LNCaP clone FGC (cell line): ENCODE measurements around the gene ANGPTL5.

Experiments
- DNase-seq: peaks from one replicate; pipeline ENCODE4 v3.0.0-alpha.2; 2011; ENCODE audit warnings: low read depth
- H3K4me3 ChIP-seq: 2 replicates; pipeline ENCODE4 v1.5.1; 2011; ENCODE audit warnings: mild to moderate bottlenecking, low read depth, low read length, control low read depth
- TF ChIP-seq, protein P1 (sequence below): IDR thresholded peaks from 2 replicates; pipeline ENCODE4 v1.5.1; 2012; ENCODE audit warnings: mild to moderate bottlenecking; ENCODE audit not compliant: control insufficient read depth, insufficient read depth; ENCODE audit errors: extremely low read depth

The ANGPTL5 gene

DNA sequence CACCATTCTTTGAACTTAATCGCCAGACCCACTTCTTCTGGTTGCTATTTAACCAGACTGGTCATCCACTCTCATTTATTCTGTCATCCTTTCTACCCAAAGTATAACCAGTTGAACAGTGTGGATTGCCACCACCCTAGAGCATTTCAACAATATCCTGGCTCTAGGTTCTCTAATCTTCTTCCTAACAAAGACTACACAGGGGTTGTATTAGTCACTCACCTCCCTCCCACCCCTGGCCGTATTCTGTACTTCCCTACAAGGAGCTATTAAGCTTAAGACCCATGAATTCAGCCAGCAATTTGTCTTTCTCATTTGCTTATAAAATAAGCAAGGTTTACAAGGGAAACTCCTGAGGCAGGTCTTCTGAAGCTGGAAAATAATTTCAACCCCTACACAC lies 48.4 kb downstream of the ANGPTL5 start:
- H3K4me3 ChIP-seq: no peak overlapping the region
- TF ChIP-seq, protein P1, sequence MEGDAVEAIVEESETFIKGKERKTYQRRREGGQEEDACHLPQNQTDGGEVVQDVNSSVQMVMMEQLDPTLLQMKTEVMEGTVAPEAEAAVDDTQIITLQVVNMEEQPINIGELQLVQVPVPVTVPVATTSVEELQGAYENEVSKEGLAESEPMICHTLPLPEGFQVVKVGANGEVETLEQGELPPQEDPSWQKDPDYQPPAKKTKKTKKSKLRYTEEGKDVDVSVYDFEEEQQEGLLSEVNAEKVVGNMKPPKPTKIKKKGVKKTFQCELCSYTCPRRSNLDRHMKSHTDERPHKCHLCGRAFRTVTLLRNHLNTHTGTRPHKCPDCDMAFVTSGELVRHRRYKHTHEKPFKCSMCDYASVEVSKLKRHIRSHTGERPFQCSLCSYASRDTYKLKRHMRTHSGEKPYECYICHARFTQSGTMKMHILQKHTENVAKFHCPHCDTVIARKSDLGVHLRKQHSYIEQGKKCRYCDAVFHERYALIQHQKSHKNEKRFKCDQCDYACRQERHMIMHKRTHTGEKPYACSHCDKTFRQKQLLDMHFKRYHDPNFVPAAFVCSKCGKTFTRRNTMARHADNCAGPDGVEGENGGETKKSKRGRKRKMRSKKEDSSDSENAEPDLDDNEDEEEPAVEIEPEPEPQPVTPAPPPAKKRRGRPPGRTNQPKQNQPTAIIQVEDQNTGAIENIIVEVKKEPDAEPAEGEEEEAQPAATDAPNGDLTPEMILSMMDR: no peak
- DNase-seq: no peak

GRCh38 chr11:101866619-101867491 lies 49.5 kb downstream of the ANGPTL5 start:
- H3K4me3 ChIP-seq: no peak overlapping the region
- TF ChIP-seq, protein P1: no peak
- DNase-seq: no peak

GRCh38 chr11:101864098-101864497 lies 52.2 kb downstream of the ANGPTL5 start:
- DNase-seq: no peak
- no peak overlapping the region for H3K4me3 ChIP-seq
- TF ChIP-seq, protein P1: no peak

DNA sequence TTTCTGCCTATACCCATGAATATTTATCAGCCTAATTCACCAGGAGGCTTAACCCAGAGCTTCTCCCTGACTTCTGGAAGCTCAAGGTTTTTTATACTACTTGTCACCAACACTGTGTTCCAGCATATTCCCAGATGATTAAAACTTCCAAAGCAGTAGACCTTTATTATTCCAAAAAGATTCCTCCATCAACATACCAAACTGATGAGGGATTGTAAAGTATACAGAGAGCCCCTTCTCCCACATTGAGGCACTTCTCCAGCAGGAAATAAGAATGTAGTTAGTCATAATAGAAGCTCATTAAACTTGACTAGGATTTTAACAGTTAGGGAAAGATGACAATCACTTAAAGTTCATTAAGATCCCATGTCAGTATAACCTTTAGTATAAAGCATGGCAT lies 53.0 kb downstream of the ANGPTL5 start:
- H3K4me3 ChIP-seq: no peak overlapping the region
- DNase-seq: no peak
- TF ChIP-seq, protein P1: no peak

DNA sequence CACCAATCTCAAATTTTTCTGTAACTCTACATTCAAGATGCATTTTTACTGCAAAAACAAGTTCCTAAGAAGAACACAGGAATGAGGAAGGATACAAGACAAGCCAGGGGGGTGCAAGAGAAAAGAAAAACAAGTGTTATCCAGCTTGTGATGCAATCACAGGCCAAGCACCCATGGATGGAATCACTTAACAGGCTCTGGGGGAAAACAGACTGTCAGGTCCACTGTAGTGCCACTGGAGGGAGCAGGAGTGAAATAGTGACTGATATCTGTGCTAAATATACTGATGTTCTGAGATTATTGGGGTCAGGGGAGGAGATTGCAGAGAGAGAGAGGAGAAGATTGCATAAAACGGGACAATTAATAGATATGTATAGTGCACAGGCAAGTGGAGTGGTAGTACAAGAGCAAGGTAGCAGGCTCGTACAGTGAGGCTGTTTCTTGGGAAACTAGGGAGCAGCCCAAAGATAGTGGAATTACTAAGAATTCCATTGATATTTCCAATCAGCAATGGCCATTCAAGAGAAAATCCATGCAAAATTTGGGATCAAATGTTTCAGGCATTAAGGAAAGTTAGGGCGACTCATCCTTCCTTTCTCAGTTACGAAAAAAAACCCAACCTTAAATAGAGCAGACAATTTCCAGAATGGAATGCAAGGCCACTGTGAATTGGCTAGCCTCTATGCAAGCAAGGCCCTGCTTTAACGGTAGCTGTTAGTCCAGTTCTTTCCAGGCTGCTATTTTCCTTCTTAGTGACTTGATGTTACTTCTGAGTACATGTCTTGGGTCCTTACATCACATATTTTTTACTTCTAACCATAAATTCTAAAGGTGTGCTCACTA lies 53.7 kb downstream of the ANGPTL5 start:
- TF ChIP-seq, protein P1: peak; percentile 51
- no peak overlapping the region for H3K4me3 ChIP-seq
- peak; percentile 6 for DNase-seq

GRCh38 chr11:101860696-101861427 lies 55.5 kb downstream of the ANGPTL5 start:
- TF ChIP-seq, protein P1: peak; percentile 89
- peak; percentile 28 for DNase-seq
- H3K4me3 ChIP-seq: no peak overlapping the region
